Kidney epithelial cell (primary cell): ENCODE results near the gene GPR171. TPM values are rescaled to one million over a fixed set of nuclear protein-coding genes. Genes with fewer than 3 reads are reported as not detected.
"Not testable (repeated sequence)": the region's sequence is repeated elsewhere in the genome, so short reads cannot be mapped to it uniquely, and the experiment has no call there.

Experiments
- DNase-seq: peaks from one replicate; pipeline ENCODE4 v3.0.0-alpha.2; 2010; ENCODE audit warnings: low read depth
- H3K27me3 ChIP-seq: 2 replicates; pipeline ENCODE4 v1.6.0; 2011; ENCODE audit warnings: low read length; ENCODE audit not compliant: control insufficient read depth, insufficient read depth
- H3K36me3 ChIP-seq: 2 replicates; pipeline ENCODE4 v1.5.1; 2011; ENCODE audit warnings: low read length; ENCODE audit not compliant: control insufficient read depth, insufficient read depth
- H3K4me3 ChIP-seq: 2 replicates; pipeline ENCODE4 v1.5.1; 2011; ENCODE audit warnings: low read depth, mild to moderate bottlenecking, control low read depth, low read length
- total RNA-seq: library from RNA; depleted of rRNA; stranded (reverse); fragments of >200 nt; gene quantifications from 2 replicates; pipeline ENCODE4 v1.2.3, GENCODE V29; 2015
- TF ChIP-seq, protein P1 (sequence below): IDR thresholded peaks from 2 replicates; pipeline ENCODE4 v1.5.1; 2011; ENCODE audit warnings: mild to moderate bottlenecking, moderate library complexity, low read length, control low read depth, inconsistent platforms; ENCODE audit not compliant: insufficient read depth, poor library complexity, severe bottlenecking

GPR171 gene
- total RNA-seq, 1 donor from 2014 or later, result not detected

DNA sequence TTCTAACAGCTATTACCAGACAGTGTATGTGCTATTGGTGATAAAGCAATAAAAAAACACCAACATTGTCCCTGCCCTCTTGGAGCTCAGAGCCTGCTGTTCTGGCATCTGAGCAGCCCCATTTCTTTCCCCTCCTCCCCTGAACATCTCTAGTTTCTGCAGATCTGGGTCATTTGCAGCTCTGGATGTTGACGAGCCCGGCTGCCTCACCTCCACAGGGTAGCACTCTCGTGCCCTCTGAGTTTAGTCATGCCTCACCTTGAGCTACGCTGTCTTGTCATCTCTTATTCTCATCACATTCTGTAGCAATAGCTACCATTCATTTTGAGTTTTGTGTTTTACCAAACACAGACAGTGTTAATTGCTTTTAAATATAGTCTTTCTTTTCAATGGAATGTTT, 30.0 kb upstream of the GPR171 start:
- Histone ChIP-seq H3K27me3 (no peaks in the 10 kb centered on the region), H3K36me3 (no peaks in the 10 kb centered on the region), H3K4me3 (no peak overlapping the region)
- no peak for DNase-seq
- TF ChIP-seq, protein P1, sequence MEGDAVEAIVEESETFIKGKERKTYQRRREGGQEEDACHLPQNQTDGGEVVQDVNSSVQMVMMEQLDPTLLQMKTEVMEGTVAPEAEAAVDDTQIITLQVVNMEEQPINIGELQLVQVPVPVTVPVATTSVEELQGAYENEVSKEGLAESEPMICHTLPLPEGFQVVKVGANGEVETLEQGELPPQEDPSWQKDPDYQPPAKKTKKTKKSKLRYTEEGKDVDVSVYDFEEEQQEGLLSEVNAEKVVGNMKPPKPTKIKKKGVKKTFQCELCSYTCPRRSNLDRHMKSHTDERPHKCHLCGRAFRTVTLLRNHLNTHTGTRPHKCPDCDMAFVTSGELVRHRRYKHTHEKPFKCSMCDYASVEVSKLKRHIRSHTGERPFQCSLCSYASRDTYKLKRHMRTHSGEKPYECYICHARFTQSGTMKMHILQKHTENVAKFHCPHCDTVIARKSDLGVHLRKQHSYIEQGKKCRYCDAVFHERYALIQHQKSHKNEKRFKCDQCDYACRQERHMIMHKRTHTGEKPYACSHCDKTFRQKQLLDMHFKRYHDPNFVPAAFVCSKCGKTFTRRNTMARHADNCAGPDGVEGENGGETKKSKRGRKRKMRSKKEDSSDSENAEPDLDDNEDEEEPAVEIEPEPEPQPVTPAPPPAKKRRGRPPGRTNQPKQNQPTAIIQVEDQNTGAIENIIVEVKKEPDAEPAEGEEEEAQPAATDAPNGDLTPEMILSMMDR, result no peak

DNA sequence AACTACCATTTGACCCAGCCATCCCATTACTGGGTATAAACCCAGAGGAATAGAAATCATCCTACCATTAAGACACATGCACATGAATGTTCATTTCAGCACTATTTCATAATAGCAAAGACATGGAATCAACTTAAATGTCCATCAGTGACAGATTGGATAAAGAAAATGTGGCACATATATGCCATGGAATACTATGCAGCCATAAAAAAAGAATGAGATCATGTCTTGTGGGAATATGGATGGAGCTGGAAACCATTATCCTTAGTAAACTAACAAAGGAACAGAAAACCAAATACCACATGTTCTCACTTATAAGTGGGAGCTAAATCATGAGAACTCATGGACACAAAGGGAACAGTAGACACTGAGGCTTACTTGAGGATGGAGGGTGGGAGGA, 29.4 kb upstream of the GPR171 start:
- H3K27me3 ChIP-seq, DNase-seq, H3K36me3 ChIP-seq, H3K4me3 ChIP-seq: not testable (repeated sequence)

DNA sequence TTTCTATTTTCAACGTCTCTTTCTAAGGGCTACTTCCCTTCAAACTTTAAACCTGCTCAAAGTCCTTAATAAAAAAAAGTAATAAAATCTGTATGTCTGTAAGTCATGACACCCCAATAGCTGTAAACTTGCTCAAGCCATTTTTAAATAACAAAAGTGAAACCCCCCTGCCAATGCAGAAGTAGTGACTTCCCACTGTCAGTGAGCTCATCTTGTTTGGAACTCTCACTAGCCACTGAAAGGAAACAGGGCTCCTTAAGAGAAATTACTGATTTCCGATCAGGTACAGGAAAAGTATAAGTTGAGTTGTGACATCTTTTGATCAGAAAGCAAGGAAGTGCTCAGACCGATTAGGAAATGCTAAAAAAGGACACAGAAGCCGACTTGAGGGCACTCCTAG, 27.6 kb upstream of the GPR171 start:
- Histone ChIP-seq H3K27me3 (no peaks in the 10 kb centered on the region), H3K36me3 (no peaks in the 10 kb centered on the region), H3K4me3 (no peak overlapping the region)
- TF ChIP-seq, protein P1, result no peak
- DNase-seq, result no peak

DNA sequence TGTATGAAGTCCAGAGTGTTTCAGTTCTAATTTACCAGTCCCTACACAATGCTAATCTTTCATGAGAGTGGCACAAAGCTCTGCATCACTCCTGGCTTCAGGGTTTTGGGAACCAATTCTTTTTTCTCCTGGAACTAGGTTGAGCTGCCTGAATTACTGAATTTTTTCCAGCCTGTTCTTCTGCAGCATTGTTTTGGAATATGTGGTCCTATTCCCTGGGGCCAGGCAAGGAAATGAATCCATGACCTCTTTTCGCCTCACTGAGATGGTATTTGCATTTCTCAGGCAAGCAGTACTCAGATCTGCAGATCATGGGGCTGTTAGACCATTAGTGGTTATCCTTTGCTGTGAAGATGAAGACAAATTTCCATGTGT, 25.6 kb upstream of the GPR171 start:
- no peaks in the 10 kb centered on the region for H3K27me3 ChIP-seq
- H3K4me3 ChIP-seq, result no peak overlapping the region
- TF ChIP-seq, protein P1, result no peak
- no peak for DNase-seq
- no peaks in the 10 kb centered on the region for H3K36me3 ChIP-seq

DNA sequence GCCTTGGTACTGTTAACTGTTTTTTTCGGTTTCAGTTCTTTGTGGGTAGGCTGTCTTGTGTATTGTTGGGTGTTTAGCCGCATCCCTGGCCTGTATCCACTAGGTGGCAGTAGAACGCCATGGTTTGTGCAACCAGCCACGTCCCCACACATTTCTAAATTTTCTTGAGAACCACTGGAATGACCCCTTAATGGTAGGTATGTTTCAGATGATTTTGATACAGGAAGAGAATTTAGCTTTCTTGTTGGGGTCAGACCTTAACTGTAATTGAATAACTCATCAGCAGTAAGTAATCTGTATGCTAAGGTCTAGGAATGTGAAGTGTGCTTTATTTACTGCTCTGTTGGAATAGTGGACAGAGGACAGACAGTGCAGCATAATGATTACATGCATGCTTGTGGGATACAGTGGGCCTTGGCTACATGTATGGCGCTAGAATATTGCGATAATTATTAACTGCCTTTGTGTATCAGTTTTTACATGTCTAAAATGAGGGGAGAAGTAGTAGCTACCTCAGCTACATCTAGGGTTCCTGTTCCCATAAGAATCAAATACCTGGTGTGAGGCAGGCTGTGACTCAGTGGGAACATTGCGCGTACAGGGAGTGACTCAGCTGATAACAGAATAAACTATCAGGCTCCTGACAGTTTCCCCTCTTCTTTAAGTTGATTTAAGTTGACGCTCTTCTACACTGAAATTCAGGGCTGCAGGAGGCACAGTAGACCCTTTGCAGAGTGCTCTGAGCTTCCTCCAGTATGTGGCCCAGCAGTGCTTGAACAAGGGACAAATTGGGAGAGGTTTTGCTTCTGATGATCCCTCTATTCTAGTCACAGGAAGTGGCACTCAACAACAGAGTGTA, 25.0 kb upstream of the GPR171 start:
- H3K36me3 ChIP-seq, result no peaks in the 10 kb centered on the region
- DNase-seq, result peak; percentile 42
- no peak overlapping the region for H3K4me3 ChIP-seq
- TF ChIP-seq, protein P1, result peak; percentile 84
- no peaks in the 10 kb centered on the region for H3K27me3 ChIP-seq

DNA sequence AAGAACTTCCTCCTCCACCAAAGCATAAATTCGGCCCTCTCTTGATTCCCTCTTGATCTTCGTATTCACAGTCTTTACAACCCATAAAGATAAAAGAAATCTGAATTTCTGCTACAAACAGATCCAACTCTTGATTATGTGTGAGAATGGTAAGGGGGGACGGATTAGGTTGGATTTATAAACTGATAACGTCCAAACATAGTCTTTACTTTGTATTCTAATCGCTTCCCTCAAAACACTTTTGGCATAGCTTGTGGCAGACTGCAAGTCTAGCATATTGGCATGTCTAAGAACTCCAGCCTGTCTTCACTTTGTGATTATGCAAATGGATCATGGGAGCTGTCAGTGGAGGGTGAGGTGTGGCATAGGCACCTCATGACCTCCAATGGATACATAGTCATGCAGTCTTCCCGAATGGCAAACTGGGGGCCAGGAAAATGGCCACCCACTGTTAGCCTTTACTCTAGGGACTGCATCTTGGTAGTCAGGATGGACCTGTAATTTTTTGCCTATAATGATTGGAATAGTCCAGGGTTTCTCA, 24.3 kb upstream of the GPR171 start:
- DNase-seq, result no peak
- TF ChIP-seq, protein P1, result no peak
- H3K27me3 ChIP-seq, result no peaks in the 10 kb centered on the region

More for the DNA sequence above, 24.3 kb upstream of the GPR171 start:
- Histone ChIP-seq H3K36me3 (no peaks in the 10 kb centered on the region), H3K4me3 (no peak overlapping the region)
